ENCODE measurements around the gene PRR11.

Gene PRR11

DNA sequence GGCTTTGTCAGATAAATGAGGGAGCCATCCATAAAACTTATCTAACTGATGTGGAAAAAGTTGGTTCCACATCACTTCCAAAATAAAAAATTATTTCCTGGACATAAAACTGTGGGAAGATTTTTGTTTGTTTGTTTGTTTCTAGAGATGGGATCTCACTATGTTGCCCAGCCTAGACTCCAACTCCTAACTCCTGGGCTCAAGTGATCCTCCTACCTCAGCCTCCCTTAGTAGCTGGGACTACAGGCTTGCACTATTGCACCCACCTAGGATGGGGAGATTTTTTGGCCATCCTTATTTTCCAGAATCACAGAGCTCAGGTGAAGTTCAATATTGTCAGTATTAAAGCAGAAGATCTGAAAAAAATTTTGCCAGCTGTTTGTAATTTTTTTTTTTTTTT, 30.5 kb downstream of the PRR11 start:
- Histone ChIP-seq H3K27ac (ENCODE audit: low read length) (no peak overlapping the region), H3K36me3 (ENCODE audit: insufficient read depth, low read length) (peaks cover 88% of the 10 kb centered on the region), H3K9me3 (ENCODE audit: insufficient read depth, low read length, severe bottlenecking) (no peaks in the 10 kb centered on the region), H3K4me1 (ENCODE audit: insufficient read depth, low read length) (no peaks in the 10 kb centered on the region), H2AFZ (ENCODE audit: low read depth, low read length) (no peak overlapping the region), H4K20me1 (ENCODE audit: insufficient read depth, low read length) (peaks cover 4% of the 10 kb centered on the region; the same call in 1 of the 2 replicates), H3K4me2 (ENCODE audit: insufficient read depth, low read length) (no peak overlapping the region), H3K9ac (ENCODE audit: low read depth, low read length) (no peak overlapping the region), H3K79me2 (ENCODE audit: insufficient read depth, low read length) (peaks cover 16% of the 10 kb centered on the region; the same call in 1 of the 2 replicates), H3K27me3 (ENCODE audit: insufficient read depth, low read length, poor library complexity) (no peaks in the 10 kb centered on the region), H3K4me3 (ENCODE audit: low read depth in 1 of 2, low read length in 2 of 2) (no peak overlapping the region)
- ATAC-seq (ENCODE audit: insufficient read depth, low read depth) (no peak), DNase-seq (no peak)
- TF ChIP-seq CTCF (IDR thresholded peaks at IDR 0.05; ENCODE audit: borderline replicate concordance, extremely low read depth, low read length, poor library complexity, severe bottlenecking) (no peak), EZH2 (IDR thresholded peaks at IDR 0.05; ENCODE audit: borderline replicate concordance, low read depth, low read length, severe bottlenecking) (no peak)

- ATAC-seq (ENCODE audit: insufficient read depth, low read depth) (no peak), DNase-seq (no peak)
- TF ChIP-seq EZH2 (IDR thresholded peaks at IDR 0.05; ENCODE audit: borderline replicate concordance, low read depth, low read length, severe bottlenecking) (no peak), CTCF (IDR thresholded peaks at IDR 0.05; ENCODE audit: borderline replicate concordance, extremely low read depth, low read length, poor library complexity, severe bottlenecking) (no peak)
- no peaks in the 10 kb centered on the region for H3K27me3 ChIP-seq (ENCODE audit: insufficient read depth, low read length, poor library complexity)
- no peak overlapping the region for H3K27ac ChIP-seq (ENCODE audit: low read length)
- no peak overlapping the region for H2AFZ ChIP-seq (ENCODE audit: low read depth, low read length)
- no peaks in the 10 kb centered on the region for H3K4me1 ChIP-seq (ENCODE audit: insufficient read depth, low read length)
- peaks cover 87% of the 10 kb centered on the region for H3K36me3 ChIP-seq (ENCODE audit: insufficient read depth, low read length)
- H3K79me2 ChIP-seq (ENCODE audit: insufficient read depth, low read length): peaks cover 10% of the 10 kb centered on the region; the same call in 1 of the 2 replicates
- H3K9me3 ChIP-seq (ENCODE audit: insufficient read depth, low read length, severe bottlenecking): no peaks in the 10 kb centered on the region
- H3K4me3 ChIP-seq (ENCODE audit: low read depth in 1 of 2, low read length in 2 of 2): no peak overlapping the region
- no peaks in the 10 kb centered on the region for H4K20me1 ChIP-seq (ENCODE audit: insufficient read depth, low read length)
- H3K4me2 ChIP-seq (ENCODE audit: insufficient read depth, low read length): no peak overlapping the region
- H3K9ac ChIP-seq (ENCODE audit: low read depth, low read length): no peak overlapping the region
Measured at GRCh38 chr17:59186850-59187249, 31.3 kb downstream of the PRR11 start.

GRCh38 chr17:59190806-59191205, 35.3 kb downstream of the PRR11 start:
- no peak for DNase-seq
- no peak for ATAC-seq (ENCODE audit: insufficient read depth, low read depth)
- Histone ChIP-seq H3K4me1 (ENCODE audit: insufficient read depth, low read length) (no peaks in the 10 kb centered on the region), H3K4me3 (ENCODE audit: low read depth in 1 of 2, low read length in 2 of 2) (no peak overlapping the region), H3K4me2 (ENCODE audit: insufficient read depth, low read length) (no peak overlapping the region), H2AFZ (ENCODE audit: low read depth, low read length) (no peak overlapping the region), H3K9me3 (ENCODE audit: insufficient read depth, low read length, severe bottlenecking) (no peaks in the 10 kb centered on the region), H4K20me1 (ENCODE audit: insufficient read depth, low read length) (no peaks in the 10 kb centered on the region; the same call in 1 of the 2 replicates), H3K79me2 (ENCODE audit: insufficient read depth, low read length) (no peaks in the 10 kb centered on the region), H3K27ac (ENCODE audit: low read length) (no peak overlapping the region), H3K9ac (ENCODE audit: low read depth, low read length) (no peak overlapping the region), H3K27me3 (ENCODE audit: insufficient read depth, low read length, poor library complexity) (no peaks in the 10 kb centered on the region), H3K36me3 (ENCODE audit: insufficient read depth, low read length) (peaks cover 91% of the 10 kb centered on the region)
- TF ChIP-seq CTCF (IDR thresholded peaks at IDR 0.05; ENCODE audit: borderline replicate concordance, extremely low read depth, low read length, poor library complexity, severe bottlenecking): no peak
- no peak for TF ChIP-seq EZH2 (IDR thresholded peaks at IDR 0.05; ENCODE audit: borderline replicate concordance, low read depth, low read length, severe bottlenecking)

Data from DND-41 (cell line).